Testis (tissue), 2 donors: ENCODE measurements around the gene RGS6.

Source experiments
- POLR2A ChIP-seq: fragments of 450-650 bp; IDR thresholded peaks from one replicate; pipeline ENCODE4 v1.6.1; 2017; ENCODE audit warnings: antibody characterized with exemption, mild to moderate bottlenecking, moderate library complexity
- TF ChIP-seq, protein P1 (sequence below), 3 experiments: fragments of 450-650 bp in 2 of 3; fragments of 200-600 bp in 1 of 3; sonication (generic) in 1 of 3; IDR thresholded peaks; one replicate each; pipeline ENCODE4 v1.5.1; 2016 to 2019; ENCODE audit warnings: antibody characterized with exemption in 3 of 3, mild to moderate bottlenecking in 2 of 3, moderate library complexity in 1 of 3

GRCh38 chr14:72341686-72342085, 409.5 kb downstream of the RGS6 start:
- TF ChIP-seq, protein P1, sequence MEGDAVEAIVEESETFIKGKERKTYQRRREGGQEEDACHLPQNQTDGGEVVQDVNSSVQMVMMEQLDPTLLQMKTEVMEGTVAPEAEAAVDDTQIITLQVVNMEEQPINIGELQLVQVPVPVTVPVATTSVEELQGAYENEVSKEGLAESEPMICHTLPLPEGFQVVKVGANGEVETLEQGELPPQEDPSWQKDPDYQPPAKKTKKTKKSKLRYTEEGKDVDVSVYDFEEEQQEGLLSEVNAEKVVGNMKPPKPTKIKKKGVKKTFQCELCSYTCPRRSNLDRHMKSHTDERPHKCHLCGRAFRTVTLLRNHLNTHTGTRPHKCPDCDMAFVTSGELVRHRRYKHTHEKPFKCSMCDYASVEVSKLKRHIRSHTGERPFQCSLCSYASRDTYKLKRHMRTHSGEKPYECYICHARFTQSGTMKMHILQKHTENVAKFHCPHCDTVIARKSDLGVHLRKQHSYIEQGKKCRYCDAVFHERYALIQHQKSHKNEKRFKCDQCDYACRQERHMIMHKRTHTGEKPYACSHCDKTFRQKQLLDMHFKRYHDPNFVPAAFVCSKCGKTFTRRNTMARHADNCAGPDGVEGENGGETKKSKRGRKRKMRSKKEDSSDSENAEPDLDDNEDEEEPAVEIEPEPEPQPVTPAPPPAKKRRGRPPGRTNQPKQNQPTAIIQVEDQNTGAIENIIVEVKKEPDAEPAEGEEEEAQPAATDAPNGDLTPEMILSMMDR (IDR thresholded peaks at IDR 0.05): no peak
- TF ChIP-seq POLR2A: no peak
